Smooth muscle cell (in vitro differentiated cells): ENCODE measurements around the gene CIAO3. TPM values are rescaled to one million over a fixed set of nuclear protein-coding genes. Genes with fewer than 3 reads are reported as not detected.

ENCODE experiments used
- DNase-seq: peaks from one replicate; lab custom pipeline; 2025; ENCODE audit not compliant: unreplicated experiment; lab: John Stamatoyannopoulos, UW
- H2AFZ ChIP-seq: fragments of 200-600 bp; sonication (generic); 2 replicates; pipeline ENCODE4 v1.6.0; 2016; ENCODE audit warnings: antibody characterized with exemption, low read depth, mild to moderate bottlenecking
- H3F3A ChIP-seq: fragments of 200-600 bp; sonication (generic); 2 replicates; pipeline ENCODE4 v1.6.0; 2017; ENCODE audit warnings: antibody characterized with exemption, low read depth
- H3K27ac ChIP-seq: fragments of 200-600 bp; sonication (generic); 2 replicates; pipeline ENCODE4 v1.5.1; 2016; ENCODE audit warnings: low read depth, mild to moderate bottlenecking
- H3K27me3 ChIP-seq: fragments of 200-600 bp; sonication (generic); 2 replicates; pipeline ENCODE4 v1.6.1; 2016; ENCODE audit warnings: low read depth, mild to moderate bottlenecking
- H3K36me3 ChIP-seq: fragments of 200-600 bp; sonication (generic); 2 replicates; pipeline ENCODE4 v1.5.1; 2016; ENCODE audit warnings: low read depth
- H3K4me1 ChIP-seq: fragments of 200-600 bp; sonication (generic); 2 replicates; pipeline ENCODE4 v1.5.1; 2016; ENCODE audit warnings: low read depth
- H3K4me2 ChIP-seq: fragments of 200-600 bp; sonication (generic); 2 replicates; pipeline ENCODE4 v1.6.0; 2016; ENCODE audit warnings: mild to moderate bottlenecking
- H3K4me3 ChIP-seq: fragments of 200-600 bp; sonication (generic); 2 replicates; pipeline ENCODE4 v1.5.1; 2016; ENCODE audit warnings: mild to moderate bottlenecking
- H3K79me2 ChIP-seq: fragments of 200-600 bp; sonication (generic); 2 replicates; pipeline ENCODE4 v1.6.0; 2016; ENCODE audit warnings: low read depth, mild to moderate bottlenecking
- H3K9ac ChIP-seq: fragments of 200-600 bp; sonication (generic); 2 replicates; pipeline ENCODE4 v1.6.0; 2016; ENCODE audit warnings: low read depth
- H3K9me3 ChIP-seq: fragments of 200-600 bp; sonication (generic); replicated peaks from 2 replicates; pipeline ENCODE4 v1.5.1; 2016; ENCODE audit warnings: low read depth
- H4K20me1 ChIP-seq: fragments of 200-600 bp; sonication (generic); 2 replicates; pipeline ENCODE4 v1.6.0; 2016; ENCODE audit warnings: low read depth
- WGBS: methylation state at CpG from one replicate; pipeline ENCODE4 v1.1.7; 2016; ENCODE audit warnings: low lambda C conversion rate; 5-methylcytosine and 5-hydroxymethylcytosine counted together
- polyA plus RNA-seq: library from polyadenylated mRNA; unstranded; fragments of >200 nt; fragmentation: Nextera tagmentation; extraction: Ambion mirVana; gene quantifications from 2 replicates; pipeline ENCODE4 v1.2.1, GENCODE V29; 2016
- total RNA-seq: library from RNA; depleted of rRNA; stranded (reverse); fragments of >200 nt; gene quantifications from 2 replicates; pipeline ENCODE4 v1.2.3, GENCODE V29; 2014
- TF ChIP-seq, protein P1 (sequence below): fragments of 200-600 bp; sonication (generic); IDR thresholded peaks from 2 replicates; pipeline ENCODE4 v1.5.1; 2017; ENCODE audit warnings: borderline replicate concordance, mild to moderate bottlenecking, antibody characterized with exemption; ENCODE audit not compliant: insufficient read depth, poor library complexity, severe bottlenecking

The CIAO3 gene
- total and polyA plus RNA-seq, 2 experiments from 2014 or later: 19.7 to 39.6 TPM

- Histone ChIP-seq H3K9me3 (no peaks in the 10 kb centered on the region), H3K4me2 (no peak overlapping the region), H3K27me3 (no peaks in the 10 kb centered on the region), H3K4me1 (no peaks in the 10 kb centered on the region), H3F3A (no peaks in the 10 kb centered on the region), H3K9ac (no peak overlapping the region), H3K4me3 (no peak overlapping the region), H2AFZ (no peak overlapping the region), H3K79me2 (no peaks in the 10 kb centered on the region), H3K36me3 (no peaks in the 10 kb centered on the region), H4K20me1 (no peaks in the 10 kb centered on the region), H3K27ac (no peak overlapping the region)
- TF ChIP-seq, protein P1, sequence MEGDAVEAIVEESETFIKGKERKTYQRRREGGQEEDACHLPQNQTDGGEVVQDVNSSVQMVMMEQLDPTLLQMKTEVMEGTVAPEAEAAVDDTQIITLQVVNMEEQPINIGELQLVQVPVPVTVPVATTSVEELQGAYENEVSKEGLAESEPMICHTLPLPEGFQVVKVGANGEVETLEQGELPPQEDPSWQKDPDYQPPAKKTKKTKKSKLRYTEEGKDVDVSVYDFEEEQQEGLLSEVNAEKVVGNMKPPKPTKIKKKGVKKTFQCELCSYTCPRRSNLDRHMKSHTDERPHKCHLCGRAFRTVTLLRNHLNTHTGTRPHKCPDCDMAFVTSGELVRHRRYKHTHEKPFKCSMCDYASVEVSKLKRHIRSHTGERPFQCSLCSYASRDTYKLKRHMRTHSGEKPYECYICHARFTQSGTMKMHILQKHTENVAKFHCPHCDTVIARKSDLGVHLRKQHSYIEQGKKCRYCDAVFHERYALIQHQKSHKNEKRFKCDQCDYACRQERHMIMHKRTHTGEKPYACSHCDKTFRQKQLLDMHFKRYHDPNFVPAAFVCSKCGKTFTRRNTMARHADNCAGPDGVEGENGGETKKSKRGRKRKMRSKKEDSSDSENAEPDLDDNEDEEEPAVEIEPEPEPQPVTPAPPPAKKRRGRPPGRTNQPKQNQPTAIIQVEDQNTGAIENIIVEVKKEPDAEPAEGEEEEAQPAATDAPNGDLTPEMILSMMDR: no peak
- 89% methylated on average over 26 of the region's 38 CpGs for WGBS
- no peak for DNase-seq
Observed at GRCh38 chr16:764848-765487, 24.2 kb upstream of the CIAO3 start.

- H2AFZ ChIP-seq: no peak overlapping the region
- no peaks in the 10 kb centered on the region for H4K20me1 ChIP-seq
- H3K27ac ChIP-seq: no peak overlapping the region
- DNase-seq: no peak
- H3K4me1 ChIP-seq: no peaks in the 10 kb centered on the region
- H3K79me2 ChIP-seq: no peaks in the 10 kb centered on the region
- no peaks in the 10 kb centered on the region for H3K36me3 ChIP-seq
- H3K4me3 ChIP-seq: no peak overlapping the region
- H3K9ac ChIP-seq: no peak overlapping the region
- TF ChIP-seq, protein P1: no peak
- 91% methylated on average over 20 of the region's 20 CpGs for WGBS
- H3K9me3 ChIP-seq: no peaks in the 10 kb centered on the region
- H3K4me2 ChIP-seq: no peak overlapping the region
- H3K27me3 ChIP-seq: no peaks in the 10 kb centered on the region
- H3F3A ChIP-seq: no peaks in the 10 kb centered on the region
Observed at GRCh38 chr16:764184-764750, 23.5 kb upstream of the CIAO3 start.

GRCh38 chr16:763369-764183, 22.8 kb upstream of the CIAO3 start:
- Histone ChIP-seq H3K4me2 (no peak overlapping the region), H3K27ac (no peak overlapping the region)

More at GRCh38 chr16:763369-764183, 22.8 kb upstream of the CIAO3 start:
- TF ChIP-seq, protein P1: no peak
- 96% methylated on average over 14 of the region's 21 CpGs for WGBS
- Histone ChIP-seq H3K79me2 (no peaks in the 10 kb centered on the region), H3K27me3 (no peaks in the 10 kb centered on the region), H3K36me3 (no peaks in the 10 kb centered on the region), H3K9ac (no peak overlapping the region), H3K4me3 (no peak overlapping the region), H4K20me1 (no peaks in the 10 kb centered on the region), H3K9me3 (no peaks in the 10 kb centered on the region), H3F3A (no peaks in the 10 kb centered on the region), H3K4me1 (no peaks in the 10 kb centered on the region), H2AFZ (no peak overlapping the region)
- no peak for DNase-seq
